Epidermal melanocyte (primary cell): Measurements from ENCODE around the gene AGFG2.
"Not testable (repeated sequence)": the region's sequence is repeated elsewhere in the genome, so short reads cannot be mapped to it uniquely, and the experiment has no call there.

Experiments used
- DNase-seq: peaks from one replicate; pipeline ENCODE4 v3.0.0; 2011; ENCODE audit warnings: low spot score; ENCODE audit not compliant: insufficient read length

AGFG2 gene

DNA sequence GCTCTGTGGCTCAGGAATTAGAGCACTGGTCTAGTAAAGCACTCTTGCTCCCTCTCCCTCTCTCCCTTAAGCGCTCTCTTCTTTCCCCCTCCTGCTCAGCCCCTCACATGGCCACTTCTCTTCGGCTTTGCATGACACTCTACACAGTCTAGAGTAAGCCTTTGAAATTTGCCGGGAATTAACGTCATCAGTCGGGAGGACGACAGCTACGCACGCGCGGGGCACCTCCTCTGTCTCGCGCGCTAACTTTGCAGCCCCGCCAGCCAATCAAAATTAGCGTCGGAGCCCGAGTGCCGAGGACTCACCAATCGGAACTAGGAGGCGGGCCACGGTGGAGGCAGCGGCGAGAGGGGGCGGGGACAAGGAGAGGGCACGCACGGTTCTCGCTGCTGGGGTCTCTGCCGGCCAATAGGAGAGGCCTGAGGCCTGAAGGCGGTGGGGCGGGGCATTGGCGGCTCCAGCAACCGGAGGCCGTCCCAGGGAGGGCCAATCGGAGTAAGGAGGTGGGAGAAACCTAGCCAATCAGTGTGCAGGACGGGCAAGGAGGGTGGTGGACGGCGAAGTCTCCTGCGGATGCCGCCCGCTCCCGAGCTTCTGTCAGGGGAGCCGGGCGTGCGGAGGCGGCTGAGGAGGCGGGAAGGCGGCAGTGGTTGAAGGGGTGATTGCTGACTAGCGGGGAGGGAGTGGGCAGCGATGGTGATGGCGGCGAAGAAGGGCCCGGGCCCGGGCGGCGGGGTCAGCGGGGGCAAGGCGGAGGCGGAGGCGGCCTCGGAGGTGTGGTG lies at the start of gene AGFG2:
TSS of gene AGFG2 (plus strand) at position 550 of the 782 bp plus-strand sequence. CDS start at position 694, 144 bp downstream.
- DNase-seq = peak; percentile 98

DNA sequence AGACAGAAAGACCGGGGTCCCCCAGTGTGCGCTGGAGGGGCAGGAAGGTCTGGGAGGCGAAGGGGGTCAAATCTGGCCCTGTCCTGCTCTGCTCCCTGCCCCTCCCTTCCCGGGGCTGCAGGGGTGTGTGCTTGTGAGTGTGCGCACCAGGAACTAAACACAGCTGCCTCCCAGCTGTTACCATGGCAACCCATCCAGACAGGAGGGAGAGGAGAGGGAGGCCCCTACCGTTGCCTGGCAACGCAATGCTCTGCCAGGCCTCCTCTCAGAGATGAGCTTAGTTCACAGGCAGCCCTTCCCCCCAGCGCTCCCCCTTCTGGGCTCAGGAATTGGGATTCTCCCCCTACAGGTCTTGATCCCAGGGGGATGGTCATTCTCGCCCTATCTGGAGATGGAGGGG lies 49.2 kb upstream of the AGFG2 start:
- DNase-seq = peak; percentile 96

DNA sequence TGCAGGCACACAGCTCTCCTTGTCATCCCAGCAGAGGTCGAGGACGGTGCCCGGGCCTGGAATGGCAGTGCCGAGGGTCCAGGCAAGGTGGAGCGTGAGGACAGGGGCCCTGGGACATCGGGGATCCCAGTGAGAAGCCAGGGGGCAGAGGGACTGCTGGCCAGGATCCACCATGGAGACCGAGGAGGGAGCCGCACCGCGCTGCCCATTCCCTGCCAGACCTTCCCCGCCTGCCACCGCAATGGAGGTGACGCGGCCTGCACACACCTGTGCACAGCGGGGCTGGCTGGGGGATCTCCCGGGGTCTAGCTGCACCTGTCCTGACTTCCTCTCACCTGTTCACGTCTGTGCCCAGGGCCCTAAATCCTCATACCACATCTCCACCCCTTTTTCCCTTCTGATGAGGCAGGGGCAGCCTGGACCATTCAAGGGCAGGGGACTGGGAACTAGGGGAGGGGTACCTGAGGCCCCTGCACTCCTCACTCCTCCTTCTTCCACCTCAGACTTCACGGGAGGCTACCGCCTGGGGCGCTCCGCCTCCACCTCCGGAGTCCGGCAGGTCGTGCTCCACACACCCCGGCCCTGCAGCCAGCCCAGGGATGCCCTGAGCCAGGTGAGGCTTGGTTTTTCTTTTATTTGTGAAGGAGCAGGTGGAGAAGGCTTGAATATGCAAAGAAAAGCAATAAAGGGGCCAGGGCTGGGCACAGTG lies 48.4 kb upstream of the AGFG2 start:
- no peak for DNase-seq

- no peak for DNase-seq
Observed at GRCh38 chr7:100491192-100491578, 47.8 kb upstream of the AGFG2 start.

- no peak for DNase-seq
Observed at GRCh38 chr7:100492738-100493475, 46.1 kb upstream of the AGFG2 start.

DNA sequence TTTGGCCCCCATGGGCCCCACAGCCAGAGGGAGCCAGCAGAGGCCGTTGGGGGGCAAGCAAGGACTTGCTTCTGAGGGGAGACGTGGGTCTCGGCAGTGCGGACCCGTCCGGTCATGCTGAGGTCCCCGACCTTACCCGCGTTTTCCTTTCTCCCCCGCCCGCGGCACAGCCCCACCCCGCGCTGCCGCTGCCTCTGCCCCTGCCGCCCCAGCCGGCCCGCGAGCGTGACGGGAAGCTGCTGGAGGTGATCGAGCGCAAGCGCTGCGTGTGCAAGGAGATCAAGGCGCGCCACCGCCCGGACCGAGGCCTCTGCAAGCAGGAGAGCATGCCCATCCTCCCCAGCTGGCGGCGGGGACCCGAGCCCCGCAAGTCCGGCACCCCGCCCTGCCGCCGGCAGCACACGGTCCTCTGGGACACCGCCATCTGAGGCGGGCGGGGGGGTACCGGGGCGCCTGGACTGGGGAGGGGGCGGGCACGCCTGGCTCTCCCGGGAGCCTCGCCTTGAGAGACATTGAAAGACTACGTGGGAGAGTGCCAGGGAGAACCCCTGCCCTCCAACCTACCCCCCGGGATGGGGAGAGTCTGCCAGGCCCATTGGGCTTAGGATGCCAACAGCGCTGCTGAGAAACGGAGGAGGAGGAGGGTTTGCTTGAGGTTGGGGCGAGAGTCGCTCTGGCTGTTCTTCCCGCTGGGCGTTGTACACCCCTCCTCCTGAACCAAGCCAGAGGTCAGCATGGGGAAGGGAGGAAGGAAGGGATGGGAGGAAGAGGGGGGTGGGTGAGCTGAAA lies 45.3 kb upstream of the AGFG2 start:
- no peak for DNase-seq

DNA sequence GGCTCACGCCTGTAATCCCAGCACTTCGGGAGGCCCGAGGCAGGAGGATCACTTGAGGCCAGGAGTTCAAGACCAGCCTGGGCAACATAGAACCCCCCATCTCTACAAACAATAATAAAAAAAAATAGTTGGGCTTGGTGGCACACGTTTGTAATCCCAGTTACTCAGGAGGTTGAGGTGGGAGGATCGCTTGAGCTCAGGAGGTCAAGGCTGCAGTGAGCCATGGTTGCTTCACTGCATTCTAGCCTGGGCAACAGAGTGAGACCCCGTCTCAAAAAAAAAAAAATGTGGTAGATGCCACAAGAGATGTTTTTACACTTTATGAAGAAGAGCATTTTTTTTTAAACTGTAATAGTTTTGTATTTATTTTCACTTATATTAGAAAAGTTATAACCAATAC lies 42.5 kb upstream of the AGFG2 start:
- DNase-seq = no peak

DNA sequence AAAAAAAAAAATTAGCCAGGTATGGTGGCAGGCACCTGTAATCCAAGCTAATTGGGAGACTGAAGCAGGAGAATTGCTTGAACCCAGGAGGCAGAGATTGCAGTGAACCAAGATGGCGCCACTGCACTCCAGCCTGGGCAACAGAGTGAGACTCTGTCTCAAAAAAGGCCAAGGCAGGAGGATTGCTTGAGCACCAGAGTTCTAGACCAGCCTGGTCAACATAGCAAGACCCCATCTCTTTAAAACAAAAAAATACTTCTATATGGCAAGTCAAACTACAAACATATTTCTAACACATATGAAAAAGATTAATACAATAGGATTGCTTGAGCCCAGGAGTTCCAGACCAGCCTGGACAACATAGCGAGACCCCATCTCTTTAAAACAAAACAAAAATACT lies 38.3 kb upstream of the AGFG2 start:
- DNase-seq = not testable (repeated sequence)

GRCh38 chr7:100504031-100504430 lies 35.0 kb upstream of the AGFG2 start:
- not testable (repeated sequence) for DNase-seq

DNA sequence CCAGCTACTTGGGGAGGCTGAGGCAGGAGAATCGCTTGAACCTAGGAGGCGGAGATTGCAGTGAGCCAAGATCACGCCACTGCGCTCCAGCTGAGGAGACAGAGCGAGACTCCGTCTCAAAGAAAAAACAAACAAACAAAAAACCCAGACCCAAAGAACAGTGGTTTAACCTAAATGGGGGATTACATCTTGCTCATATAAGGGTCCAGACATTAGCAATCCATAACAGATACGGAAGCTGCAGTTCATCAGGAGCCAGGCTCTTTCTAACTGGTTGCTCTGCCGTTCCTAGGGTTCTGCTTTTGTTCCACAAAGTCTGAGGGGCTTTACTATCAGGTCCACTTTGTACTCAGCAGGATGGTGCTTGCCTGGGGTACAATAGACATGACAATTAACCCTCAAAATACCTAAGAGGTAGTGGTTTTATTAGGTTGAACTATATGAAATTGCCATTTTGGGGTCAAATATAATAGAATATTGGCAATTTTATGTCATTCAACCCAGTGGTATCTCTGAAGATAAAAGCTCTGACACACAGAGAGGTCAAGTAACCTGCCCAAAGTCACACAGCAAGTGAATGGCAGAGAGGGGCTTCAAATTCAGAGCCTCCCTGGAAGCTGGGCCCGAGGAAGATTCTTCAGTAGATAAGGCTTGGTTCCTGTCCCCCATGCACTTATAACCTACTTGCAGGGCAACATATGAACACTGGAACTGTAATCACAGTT lies 34.0 kb upstream of the AGFG2 start:
- no peak for DNase-seq

DNA sequence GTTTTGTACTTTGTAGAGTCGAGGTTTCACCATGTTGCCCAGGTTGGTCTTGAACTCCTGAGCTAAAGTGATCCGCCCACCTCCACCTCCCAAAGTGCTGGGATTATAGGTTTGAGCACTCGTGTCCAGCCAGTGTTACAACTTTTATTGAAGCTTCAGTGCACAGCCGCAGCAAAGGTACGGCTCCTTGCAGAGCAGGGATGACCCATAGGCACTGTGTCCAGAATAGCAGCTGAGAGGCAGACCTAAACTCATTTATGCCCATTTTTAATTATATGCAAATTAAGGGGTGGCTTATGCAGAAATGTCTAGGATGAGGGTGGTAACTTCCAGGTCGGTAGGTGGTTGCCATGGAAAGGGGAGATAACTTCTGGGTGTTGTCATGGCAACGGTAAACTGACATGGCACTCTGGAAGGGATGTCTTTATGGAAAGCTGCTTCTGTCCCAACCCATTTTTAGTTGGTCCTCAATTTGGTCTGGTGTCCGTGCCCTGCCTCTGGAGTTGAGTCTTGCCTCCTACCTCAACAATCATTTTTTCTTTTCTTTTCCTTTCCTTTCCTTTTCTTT lies 32.6 kb upstream of the AGFG2 start:
- no peak for DNase-seq

GRCh38 chr7:100509231-100509630 lies 29.8 kb upstream of the AGFG2 start:
- no peak for DNase-seq

DNA sequence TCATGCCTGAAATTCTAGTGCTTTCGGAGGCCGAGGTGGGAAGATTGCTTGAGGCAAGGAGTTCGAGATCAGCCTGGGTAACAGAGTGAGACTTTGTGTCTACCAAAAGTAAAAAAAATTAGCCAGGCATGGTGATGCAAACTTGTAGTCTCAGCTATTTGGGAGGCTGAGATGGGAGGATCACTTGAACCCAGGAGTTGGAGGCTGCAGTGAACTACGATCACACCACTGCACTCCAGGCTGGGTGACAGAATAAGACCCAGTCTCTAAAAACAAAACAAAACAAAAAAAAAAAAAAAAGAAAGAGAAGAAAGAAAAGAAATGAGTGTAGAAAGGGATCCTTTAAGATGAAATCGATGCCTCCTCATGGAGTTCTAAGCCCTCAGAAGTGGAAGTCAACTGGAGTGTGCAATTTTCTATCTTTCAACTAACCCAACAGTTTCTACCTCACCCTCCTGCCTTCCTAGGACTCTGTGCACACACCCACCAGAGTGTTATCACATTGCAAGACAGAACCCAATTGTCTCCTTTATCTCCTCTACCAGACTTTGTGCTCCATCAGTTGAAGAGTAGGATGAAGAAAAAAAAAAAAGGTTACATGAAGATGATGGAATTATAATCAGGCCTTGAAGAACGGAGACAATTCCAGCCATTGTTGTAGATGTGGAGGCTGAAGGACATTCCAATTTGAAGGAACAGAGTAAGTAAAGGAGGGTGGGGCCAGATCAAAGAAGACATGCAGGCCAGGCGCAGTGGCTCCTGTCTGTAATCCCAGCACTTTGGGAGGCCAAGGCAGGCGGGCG lies 28.4 kb upstream of the AGFG2 start:
- DNase-seq = no peak

DNA sequence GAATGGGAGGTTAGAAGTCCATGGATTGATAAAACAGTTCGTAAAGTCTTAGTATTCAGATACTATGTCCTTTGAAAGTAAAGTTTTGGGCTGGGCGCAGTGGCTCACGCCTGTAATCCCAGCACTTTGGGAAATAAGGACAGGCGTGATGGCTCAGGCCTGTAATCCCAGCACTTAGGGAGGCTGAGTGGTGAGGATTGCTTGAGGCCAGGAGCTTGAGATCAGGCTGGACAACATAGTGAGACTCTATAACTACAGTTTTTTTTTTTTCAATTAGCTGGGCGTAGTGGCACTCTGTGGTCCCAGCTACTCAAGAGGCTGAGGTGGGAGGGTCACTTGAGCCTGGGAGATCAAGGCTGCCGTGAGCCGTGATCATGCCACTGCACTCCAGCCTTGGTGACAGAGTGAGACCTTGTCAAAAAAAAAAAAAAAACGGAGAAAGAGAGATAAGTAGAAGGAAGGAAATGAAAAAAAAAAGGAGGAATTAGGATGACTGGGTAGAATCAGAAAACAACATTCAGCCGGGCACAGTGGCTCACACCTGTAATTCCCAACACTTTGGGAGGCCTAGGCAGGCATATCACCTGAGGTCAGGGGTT lies 25.7 kb upstream of the AGFG2 start:
- no peak for DNase-seq

GRCh38 chr7:100515072-100515532 lies 23.9 kb upstream of the AGFG2 start:
- DNase-seq = no peak

DNA sequence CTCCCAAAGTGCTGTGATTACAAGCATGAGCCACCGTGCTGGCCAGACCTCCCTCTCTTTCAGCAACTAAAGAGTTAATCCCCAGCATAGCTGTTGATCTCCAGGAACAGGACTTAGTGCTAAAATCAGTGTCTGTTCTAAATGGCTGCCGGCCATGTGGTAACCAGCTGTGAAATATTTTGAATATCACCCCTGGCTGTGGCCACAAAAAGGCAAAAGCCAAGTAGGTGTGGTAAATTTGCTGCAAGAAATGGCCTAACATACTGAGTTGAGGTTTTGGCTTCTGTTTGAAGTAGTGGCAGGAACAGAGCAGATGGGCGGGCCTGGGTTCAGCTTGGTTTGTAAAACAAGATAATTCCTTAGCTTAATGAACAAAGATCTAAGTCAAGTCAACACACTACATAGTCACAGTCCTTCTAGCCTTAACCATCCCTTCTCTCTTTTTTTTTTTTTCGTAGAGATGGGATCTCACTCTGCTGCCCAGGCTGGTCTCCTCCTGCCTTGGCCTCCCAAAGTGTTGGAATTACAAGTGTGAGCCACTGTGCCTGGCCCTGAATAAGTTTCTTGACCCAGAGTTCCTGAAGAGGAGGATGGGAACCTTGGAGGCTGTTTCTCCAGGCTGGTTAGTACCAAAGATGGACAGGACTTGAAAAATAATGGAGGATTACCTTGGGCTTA lies 22.7 kb upstream of the AGFG2 start:
- peak; percentile 84 for DNase-seq

DNA sequence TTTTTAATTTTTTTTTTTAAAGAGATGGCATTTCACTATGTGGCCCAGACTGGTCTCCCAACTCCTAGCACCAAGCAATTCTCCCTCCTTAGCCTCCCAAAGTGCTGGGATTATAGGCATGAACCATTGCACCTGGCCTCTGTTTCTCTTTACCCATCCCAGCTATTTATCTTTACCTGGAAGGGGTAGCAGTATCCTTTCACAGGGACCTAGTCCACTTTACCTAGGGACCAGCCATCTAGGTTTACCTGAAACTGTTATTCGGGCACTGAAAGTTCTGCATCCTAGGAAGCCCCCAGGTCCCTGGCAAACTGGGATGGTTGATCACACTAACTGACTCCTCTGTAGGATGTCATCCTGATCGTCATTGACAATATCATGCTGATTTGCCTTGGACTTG lies 21.7 kb upstream of the AGFG2 start:
- no peak for DNase-seq

DNA sequence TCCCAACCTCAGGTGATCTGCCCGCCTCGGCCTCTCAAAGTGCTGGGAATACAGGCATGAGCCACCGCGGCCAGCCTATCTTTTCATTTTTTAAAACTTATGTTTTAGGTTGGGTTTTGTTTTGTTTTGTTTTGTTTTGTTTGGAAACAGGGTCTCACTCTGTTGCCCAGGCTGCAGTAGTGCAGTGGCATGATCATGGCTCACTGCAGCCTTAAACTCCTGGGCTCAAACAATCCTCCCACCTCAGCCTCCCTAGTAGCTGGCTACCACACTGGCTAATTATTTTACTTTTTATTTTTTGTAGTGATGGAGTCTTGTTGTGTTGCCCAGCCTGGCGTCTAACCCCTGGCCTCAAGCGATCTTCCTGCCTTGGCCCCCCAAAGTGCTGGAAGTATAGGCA lies 19.4 kb upstream of the AGFG2 start:
- DNase-seq = no peak
